Measurements from ENCODE around the gene EFCAB7. TPM values are rescaled to one million over a fixed set of nuclear protein-coding genes. Genes with fewer than 3 reads are reported as not detected.

EFCAB7 gene
- total RNA-seq, 1 experiment from 2014 or later, result 3.0 TPM

GRCh38 chr1:63512584-63512983 is 10.7 kb upstream of the EFCAB7 start:
- H3K4me2 ChIP-seq (ENCODE audit: insufficient read depth, insufficient read length, low read length), result no peak overlapping the region
- no peak overlapping the region for H2BK15ac ChIP-seq (ENCODE audit: low read depth, low read length)
- no peaks in the 10 kb centered on the region for H3K79me1 ChIP-seq (ENCODE audit: insufficient read depth, low read depth, low read length, poor library complexity, severe bottlenecking)
- H2BK5ac ChIP-seq (ENCODE audit: insufficient read length, low read length), result no peak overlapping the region
- H3K36me3 Mint-ChIP-seq (ENCODE audit: insufficient read depth in 1 of 3, low read depth in 3 of 3), result peaks cover 14 to 26% (median 16%) of the 10 kb centered on the region in 3 experiments
- no peak overlapping the region for H4K8ac ChIP-seq (replicated peaks; ENCODE audit: insufficient read length, low read depth, low read length)
- H3K27ac Mint-ChIP-seq, result no peak overlapping the region
- no peak overlapping the region for H2AK5ac ChIP-seq (ENCODE audit: insufficient read length, low read length)
- H3K56ac ChIP-seq (ENCODE audit: insufficient read length, low read depth, low read length), result no peak overlapping the region
- H3K27me3 ChIP-seq (ENCODE audit: insufficient read depth, low read length), result no peaks in the 10 kb centered on the region
- no peak overlapping the region for H2AFZ ChIP-seq (ENCODE audit: low read length)
- H4K91ac ChIP-seq (ENCODE audit: insufficient read length, low read depth, low read length), result no peak overlapping the region
- H2BK20ac ChIP-seq (ENCODE audit: low read depth, low read length, poor library complexity, severe bottlenecking), result no peak overlapping the region
- no peak overlapping the region for H3K18ac ChIP-seq (ENCODE audit: insufficient read length, low read depth, low read length)
- TF ChIP-seq CTCF (conservative IDR thresholded peaks at IDR 0.05), result no peak
- no peak overlapping the region for H4K5ac ChIP-seq (ENCODE audit: insufficient read length, low read depth, low read length)
- H3K4me1 ChIP-seq (ENCODE audit: insufficient read depth, low read length), result no peaks in the 10 kb centered on the region
- no peak overlapping the region for H3K27ac ChIP-seq (ENCODE audit: insufficient read length, low read depth, low read length)
- H3K14ac ChIP-seq (ENCODE audit: insufficient read depth, low read length), result no peak overlapping the region
- no peak overlapping the region for H2BK12ac ChIP-seq (ENCODE audit: insufficient read length, low read depth, low read length)
- no peaks in the 10 kb centered on the region for H3K4me1 Mint-ChIP-seq
- H4K20me1 ChIP-seq (ENCODE audit: control insufficient read depth, insufficient read depth, insufficient read length), result no peaks in the 10 kb centered on the region
- no peak overlapping the region for H3T11ph ChIP-seq (ENCODE audit: low read length)
- no peak overlapping the region for H3K9ac ChIP-seq (ENCODE audit: extremely low read depth, insufficient read length, low read length)
- H3K27me3 Mint-ChIP-seq (ENCODE audit: low read depth), result no peaks in the 10 kb centered on the region
- peaks cover 7 to 8% of the 10 kb centered on the region in 2 experiments; a peak in 4 of 5 replicates for H3K9me3 Mint-ChIP-seq
- no peaks in the 10 kb centered on the region for H3K9me3 ChIP-seq (ENCODE audit: control insufficient read depth, low read depth, low read length)
- DNase-seq, result no peak
- no peak overlapping the region for H3K23ac ChIP-seq (ENCODE audit: insufficient read length, low read depth, low read length)
- H3K4ac ChIP-seq (ENCODE audit: low read depth, low read length), result no peak overlapping the region
- H3K79me2 ChIP-seq (ENCODE audit: insufficient read depth, low read length), result no peaks in the 10 kb centered on the region; the same call in 1 of the 2 replicates
- no peak overlapping the region for H3K4me3 Mint-ChIP-seq
- no peak overlapping the region for H2BK120ac ChIP-seq (ENCODE audit: low read depth, low read length, poor library complexity, severe bottlenecking)
- no peaks in the 10 kb centered on the region for H3K23me2 ChIP-seq (ENCODE audit: insufficient read length, low read depth, low read length, poor library complexity, severe bottlenecking)
